GM18498 (cell line): ENCODE data around the gene HDAC4.

Experiments used
- ATAC-seq: cut with Tn5 transposase; IDR thresholded peaks from one replicate; pipeline ENCODE4 v1.9.1; 2021; ENCODE audit warnings: mild to moderate bottlenecking, moderate library complexity; ENCODE audit not compliant: unreplicated experiment

The HDAC4 gene

GRCh38 chr2:239024226-239024625 is 376.6 kb downstream of the HDAC4 start:
- no peak for ATAC-seq

GRCh38 chr2:239022437-239023260 is 378.2 kb downstream of the HDAC4 start:
- no peak for ATAC-seq

- ATAC-seq = no peak
Observed at GRCh38 chr2:239021651-239022436, 379.0 kb downstream of the HDAC4 start.

- ATAC-seq = no peak
Observed at GRCh38 chr2:239021224-239021623, 379.6 kb downstream of the HDAC4 start.

- no peak for ATAC-seq
Observed at GRCh38 chr2:239020541-239021041, 380.2 kb downstream of the HDAC4 start.

- ATAC-seq = no peak
Observed at GRCh38 chr2:239019183-239019581, 381.6 kb downstream of the HDAC4 start.

GRCh38 chr2:239018271-239019182 is 382.3 kb downstream of the HDAC4 start:
- no peak for ATAC-seq

- ATAC-seq = no peak
Observed at GRCh38 chr2:239017491-239018098, 383.2 kb downstream of the HDAC4 start.

- ATAC-seq = no peak
Observed at GRCh38 chr2:239015901-239016675, 384.7 kb downstream of the HDAC4 start.

GRCh38 chr2:239015218-239015900 is 385.5 kb downstream of the HDAC4 start:
- ATAC-seq = no peak

- ATAC-seq = no peak
Observed at GRCh38 chr2:239014458-239015217, 386.2 kb downstream of the HDAC4 start.

GRCh38 chr2:239013678-239013976 is 387.2 kb downstream of the HDAC4 start:
- no peak for ATAC-seq

GRCh38 chr2:239012936-239013677 is 387.7 kb downstream of the HDAC4 start:
- ATAC-seq = no peak

- no peak for ATAC-seq
Observed at GRCh38 chr2:239012228-239012627, 388.6 kb downstream of the HDAC4 start.

GRCh38 chr2:239009589-239009961 is 391.2 kb downstream of the HDAC4 start:
- ATAC-seq = no peak

- no peak for ATAC-seq
Observed at GRCh38 chr2:239008677-239009588, 391.9 kb downstream of the HDAC4 start.

GRCh38 chr2:239008004-239008403 is 392.8 kb downstream of the HDAC4 start:
- ATAC-seq = no peak
